Measurements from ENCODE around the gene ADAMTS3.

Gene ADAMTS3

DNA sequence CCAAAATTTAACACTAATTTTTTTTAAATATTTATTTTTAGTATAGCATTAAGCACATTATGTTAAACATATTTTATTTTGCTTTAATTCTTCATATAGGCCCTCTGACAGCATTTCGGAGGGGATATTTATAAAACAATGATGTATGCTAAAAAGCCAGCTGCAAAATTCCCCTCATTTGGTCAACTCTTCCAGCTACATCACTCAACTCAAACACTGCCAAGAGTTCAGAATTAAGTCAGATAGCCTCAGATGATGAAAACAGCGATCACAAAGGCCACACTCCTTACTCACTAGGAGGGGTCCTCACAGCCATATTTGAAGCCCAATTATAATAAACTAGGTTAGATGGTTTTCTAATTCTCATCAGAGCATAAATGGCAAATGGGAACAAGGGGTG is 146.6 kb downstream of the ADAMTS3 start:
- DNase-seq (ENCODE audit: extremely low read depth in 1 of 2, low read depth in 1 of 2) = no peak

DNA sequence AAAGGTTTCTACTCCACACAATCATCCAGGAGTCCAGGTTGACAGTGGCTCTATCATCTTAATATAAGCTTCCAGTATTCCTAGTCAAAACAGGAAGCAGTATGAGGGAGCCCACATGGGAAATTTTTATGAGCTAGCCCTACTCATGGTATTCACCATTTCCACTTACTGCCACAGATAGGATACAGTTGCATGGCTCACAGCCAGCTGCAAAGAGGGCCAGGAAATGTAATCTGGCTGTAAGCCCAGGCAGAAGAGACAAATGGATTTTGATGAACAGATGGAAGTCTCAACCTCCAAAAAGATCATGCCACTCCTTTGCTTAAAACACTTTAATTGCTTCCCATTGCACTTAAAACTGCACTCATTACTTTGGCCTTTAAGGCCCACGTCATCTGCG is 150.6 kb downstream of the ADAMTS3 start:
- no peak for DNase-seq (ENCODE audit: extremely low read depth in 1 of 2, low read depth in 1 of 2)

- no peak for DNase-seq (ENCODE audit: extremely low read depth in 1 of 2, low read depth in 1 of 2)
Measured at GRCh38 chr4:72410158-72410557, 158.9 kb downstream of the ADAMTS3 start.

DNA sequence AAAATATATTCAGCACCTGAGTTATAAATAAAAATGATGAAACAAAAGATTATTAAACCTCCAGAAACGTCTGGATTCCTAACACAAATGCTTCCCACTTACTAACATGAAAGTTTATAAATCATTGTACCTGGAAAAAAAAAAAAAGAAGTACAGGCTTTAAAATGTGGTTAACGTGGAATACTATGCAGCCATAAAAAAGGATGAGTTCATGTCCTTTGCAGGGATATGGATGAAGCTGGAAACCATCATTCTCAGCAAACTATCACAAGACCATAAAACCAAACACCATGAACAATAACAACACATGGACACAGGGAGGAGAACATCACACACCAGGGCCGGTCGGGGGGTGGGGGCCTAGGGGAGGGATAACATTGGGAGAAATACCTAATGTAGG is 160.5 kb downstream of the ADAMTS3 start:
- DNase-seq (ENCODE audit: extremely low read depth in 1 of 2, low read depth in 1 of 2) = no peak

- no peak for DNase-seq (ENCODE audit: extremely low read depth in 1 of 2, low read depth in 1 of 2)
Measured at GRCh38 chr4:72405417-72405816, 163.6 kb downstream of the ADAMTS3 start.

DNA sequence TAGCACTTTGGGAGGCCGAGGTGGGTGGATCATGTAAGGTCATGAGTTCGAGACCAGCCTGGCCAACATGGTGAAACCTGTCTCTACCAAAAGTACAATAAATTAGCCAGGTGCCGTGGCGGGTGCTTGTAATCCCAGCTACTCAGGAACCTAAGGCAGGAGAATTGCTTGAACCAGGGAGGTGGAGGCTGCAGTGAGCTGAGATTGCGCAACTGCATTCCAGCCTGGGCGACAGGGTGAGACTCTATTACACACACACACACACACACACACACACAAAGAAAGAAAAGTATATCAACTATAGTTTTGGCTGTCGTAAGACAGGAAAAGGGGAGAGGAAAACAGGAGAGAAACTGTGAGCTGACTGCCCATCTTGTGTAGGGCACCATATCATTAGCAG is 171.7 kb downstream of the ADAMTS3 start:
- no peak for DNase-seq (ENCODE audit: extremely low read depth in 1 of 2, low read depth in 1 of 2)

DNA sequence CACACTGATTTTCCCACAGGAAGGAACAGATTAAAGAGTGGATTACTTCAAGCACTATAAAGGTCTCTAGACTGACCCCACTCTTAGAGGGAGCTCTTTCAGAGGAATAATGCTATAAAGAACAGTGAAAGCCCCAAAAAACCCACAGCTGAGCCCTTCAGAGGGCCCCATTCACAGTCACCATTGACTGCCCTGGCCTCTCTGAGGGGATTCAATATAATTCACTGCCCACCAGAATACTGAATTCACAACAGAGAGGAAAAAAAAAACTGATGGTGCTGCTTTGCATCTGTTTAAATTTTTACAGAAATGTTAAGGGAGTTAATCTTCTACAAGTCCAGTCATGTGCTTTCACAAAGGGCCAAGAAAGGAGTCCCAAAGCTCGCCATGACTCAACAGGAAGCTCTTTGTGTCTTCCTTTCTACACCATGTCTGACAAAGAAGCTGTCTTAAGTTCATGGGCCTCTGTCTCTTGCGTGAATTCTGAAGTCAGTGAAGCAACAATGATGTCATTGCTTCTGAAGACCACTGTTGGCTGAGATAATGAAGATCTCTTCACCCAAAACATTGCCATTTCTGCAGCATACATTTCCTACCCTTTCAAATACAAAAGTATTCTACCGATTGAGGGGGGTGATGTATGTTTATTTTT is 174.9 kb downstream of the ADAMTS3 start:
- DNase-seq (ENCODE audit: extremely low read depth in 1 of 2, low read depth in 1 of 2) = no peak

DNA sequence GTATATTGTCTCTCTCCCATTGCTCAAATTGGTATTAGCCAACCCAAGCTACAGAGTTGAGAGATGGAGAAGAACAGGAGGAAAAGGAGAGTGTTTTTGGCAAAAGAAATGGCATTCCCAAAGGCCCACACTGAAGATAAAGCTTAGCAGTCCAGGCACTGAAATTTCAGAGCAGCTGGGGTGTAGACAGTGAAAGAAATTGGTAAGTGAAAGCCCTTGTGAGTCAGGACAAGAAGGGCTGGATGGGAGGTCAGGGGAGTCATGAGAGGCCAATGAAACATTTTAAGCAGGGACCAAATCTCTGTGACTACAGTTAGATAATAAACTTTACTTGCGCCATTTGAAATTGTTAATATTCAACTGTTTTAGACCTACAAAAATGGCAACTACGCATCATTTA is 177.7 kb downstream of the ADAMTS3 start:
- no peak for DNase-seq (ENCODE audit: extremely low read depth in 1 of 2, low read depth in 1 of 2)

DNA sequence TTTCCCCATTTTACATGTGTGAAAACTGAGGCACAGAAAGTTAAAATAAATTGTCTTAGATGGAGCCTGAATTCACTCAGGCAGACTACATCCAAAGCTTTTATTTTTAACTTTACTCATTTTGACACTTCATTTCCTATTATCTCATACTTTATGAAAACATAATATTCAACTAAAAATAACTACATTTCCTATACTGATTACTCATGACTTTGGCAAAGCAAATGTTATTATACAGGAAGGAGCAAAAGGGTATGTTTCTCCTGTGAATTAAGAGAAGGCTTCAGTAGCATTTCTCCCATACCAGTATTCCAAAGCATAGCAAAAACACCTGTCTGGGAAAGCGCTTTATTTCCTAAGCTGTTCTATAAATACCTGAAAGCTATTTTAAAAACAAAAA is 178.6 kb downstream of the ADAMTS3 start:
- no peak for DNase-seq (ENCODE audit: extremely low read depth in 1 of 2, low read depth in 1 of 2)

DNA sequence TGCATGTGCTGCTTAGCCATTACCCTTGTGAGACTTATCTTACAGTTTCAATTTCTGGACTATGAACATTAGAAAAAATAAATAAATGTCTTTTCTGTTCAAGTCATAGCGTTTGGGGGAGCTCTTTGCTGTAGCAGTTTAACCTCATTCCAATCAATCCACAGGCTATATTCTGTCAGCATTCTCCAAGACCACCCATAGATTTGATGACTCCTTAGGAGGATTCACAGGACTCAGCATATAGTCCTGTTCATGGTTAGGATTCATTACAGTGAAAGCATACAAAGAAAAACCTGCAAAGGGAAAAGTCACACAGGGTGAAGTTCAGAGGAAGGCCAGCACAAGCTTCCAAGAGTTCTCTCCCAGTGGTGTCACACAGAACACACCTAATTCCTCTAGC is 180.5 kb downstream of the ADAMTS3 start:
- DNase-seq (ENCODE audit: extremely low read depth in 1 of 2, low read depth in 1 of 2) = no peak

GRCh38 chr4:72387959-72388358 is 181.1 kb downstream of the ADAMTS3 start:
- no peak for DNase-seq (ENCODE audit: extremely low read depth in 1 of 2, low read depth in 1 of 2)

DNA sequence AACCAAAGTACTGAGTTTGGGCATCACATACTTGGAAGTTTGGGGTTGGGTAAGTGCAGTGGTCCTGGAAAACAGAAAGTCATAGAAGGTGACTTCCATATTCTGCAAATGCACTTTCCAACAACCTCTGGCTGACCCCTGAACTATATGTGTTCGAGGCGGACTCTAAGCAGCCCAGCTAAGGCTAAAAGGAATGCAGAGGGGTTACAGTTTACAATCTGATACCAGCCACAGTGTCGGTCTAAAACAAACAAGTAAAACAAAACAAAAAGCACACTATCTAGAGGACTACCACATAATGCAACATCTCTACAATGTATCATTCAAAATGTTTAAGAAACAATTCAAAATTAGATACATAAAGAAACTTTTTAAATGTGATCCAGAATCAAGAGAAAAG is 185.6 kb downstream of the ADAMTS3 start:
- DNase-seq (ENCODE audit: extremely low read depth in 1 of 2, low read depth in 1 of 2) = no peak

DNA sequence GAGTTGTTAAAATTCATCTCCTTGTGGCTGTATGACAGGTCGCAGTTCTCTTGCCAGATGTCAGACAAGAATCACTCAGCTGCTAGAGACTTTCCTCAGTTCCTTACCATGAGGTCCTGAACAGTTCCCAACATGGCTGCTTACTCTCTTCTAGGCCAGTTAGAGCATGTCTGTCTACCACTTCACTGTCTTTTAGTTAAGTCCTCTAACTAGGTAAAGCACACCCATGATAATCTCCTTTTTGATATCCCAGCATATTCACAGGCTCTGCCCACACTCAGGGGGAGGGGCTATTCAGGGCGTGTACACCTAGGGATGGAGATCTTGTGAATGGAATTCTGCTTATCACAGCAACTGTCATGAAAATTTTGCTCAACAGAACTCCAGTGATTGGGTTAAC is 190.1 kb downstream of the ADAMTS3 start:
- no peak for DNase-seq (ENCODE audit: extremely low read depth in 1 of 2, low read depth in 1 of 2)

DNA sequence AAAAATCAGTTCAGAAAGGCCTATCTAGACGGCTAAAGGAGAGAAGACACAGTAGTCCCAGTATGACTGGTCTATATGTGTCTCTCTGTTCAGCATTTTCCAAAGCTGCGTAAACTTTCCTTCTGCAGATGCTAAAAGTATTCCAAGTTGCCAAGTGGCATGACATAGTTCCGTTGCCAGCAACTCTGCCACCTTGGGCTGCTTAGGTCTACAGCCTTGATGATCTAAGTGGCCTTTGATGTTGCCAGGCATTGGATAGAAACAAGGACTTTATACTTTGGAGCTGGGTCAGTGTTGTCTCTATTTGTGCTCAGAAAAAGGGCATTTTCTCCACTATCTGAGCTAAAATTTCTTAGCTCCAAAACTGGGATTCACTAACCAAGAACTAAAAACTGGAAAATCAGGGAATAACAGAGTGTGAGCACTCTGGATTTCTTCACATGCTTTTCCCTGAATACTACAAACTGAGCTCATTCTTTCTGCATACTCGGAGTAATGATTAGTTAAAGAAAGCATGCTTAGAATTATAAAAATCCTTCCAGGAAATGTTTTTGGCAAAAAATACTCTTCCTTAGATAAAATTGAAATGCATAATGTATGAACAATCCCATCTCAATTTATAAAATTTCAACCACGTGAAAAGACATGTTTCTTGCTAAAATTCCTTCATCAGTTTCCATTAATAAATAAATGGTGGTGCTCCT is 191.4 kb downstream of the ADAMTS3 start:
- no peak for DNase-seq (ENCODE audit: extremely low read depth in 1 of 2, low read depth in 1 of 2)

DNA sequence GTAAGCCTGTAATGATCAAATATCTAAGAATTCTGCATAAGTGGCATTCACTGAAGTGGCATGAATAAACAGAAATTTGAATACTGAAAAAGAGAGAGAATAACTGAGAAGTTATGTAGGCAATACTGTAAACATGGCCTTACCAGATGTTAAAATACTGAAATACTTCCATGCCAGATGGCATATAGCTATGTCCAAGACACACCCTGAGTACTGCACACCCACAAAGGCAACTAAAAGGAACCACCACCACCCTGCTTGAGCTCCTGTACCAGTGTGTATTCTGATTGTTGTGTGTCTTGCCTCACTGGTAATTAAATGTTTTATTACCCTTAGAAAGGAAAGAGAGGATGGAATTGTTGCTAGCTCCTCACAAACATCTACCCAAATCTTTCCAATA is 192.1 kb downstream of the ADAMTS3 start:
- DNase-seq (ENCODE audit: extremely low read depth in 1 of 2, low read depth in 1 of 2) = no peak

DNA sequence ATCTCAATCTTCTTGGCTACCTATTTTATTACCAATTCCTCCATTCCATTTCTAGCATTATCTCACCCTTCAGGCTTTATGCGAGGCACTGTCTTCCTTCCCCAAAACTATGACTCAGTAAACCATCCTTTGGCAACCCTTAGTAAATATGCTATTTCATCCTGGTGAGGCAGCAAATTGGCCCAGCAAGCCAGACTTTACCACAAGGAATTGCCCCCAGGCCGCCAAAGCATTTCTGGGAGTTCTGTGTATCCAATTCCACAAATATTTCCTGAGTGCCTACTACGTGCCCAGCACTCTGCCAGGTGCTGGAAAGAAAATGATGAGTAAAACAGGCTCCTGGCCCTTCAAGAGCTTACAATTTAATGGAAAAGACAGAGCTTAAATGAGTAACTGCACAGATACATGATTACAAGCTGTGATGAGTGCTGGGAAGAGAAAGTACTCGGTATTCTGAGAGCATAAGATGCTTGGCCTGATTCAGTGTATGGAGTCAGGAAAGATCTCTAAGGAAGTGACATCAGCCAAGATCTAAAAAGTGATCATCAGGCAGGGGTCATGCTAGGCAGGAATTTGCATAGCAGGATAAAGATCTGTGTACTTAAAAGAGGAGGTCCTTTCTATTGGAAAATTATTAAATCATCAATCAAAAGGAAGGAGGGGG is 193.8 kb downstream of the ADAMTS3 start:
- no peak for DNase-seq (ENCODE audit: extremely low read depth in 1 of 2, low read depth in 1 of 2)

DNA sequence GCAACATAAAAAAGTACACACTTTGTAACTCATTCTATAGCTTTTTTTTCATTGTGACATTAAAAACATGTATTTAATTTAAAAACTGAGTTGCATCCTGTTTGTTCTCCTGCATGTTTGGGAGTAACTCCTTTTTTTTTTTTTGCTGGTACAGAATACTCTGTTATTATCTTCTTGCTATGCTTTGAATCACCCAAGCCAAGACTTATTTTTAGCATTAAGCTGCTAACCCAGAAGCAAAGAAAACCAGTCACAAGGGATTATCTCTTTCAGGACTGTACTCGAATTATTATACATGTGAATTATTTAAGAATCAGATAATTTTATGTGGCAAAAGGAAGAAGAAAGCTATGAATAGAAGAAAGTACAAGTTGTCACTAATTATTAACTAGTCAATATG is 194.9 kb downstream of the ADAMTS3 start:
- DNase-seq (ENCODE audit: extremely low read depth in 1 of 2, low read depth in 1 of 2) = no peak

- no peak for DNase-seq (ENCODE audit: extremely low read depth in 1 of 2, low read depth in 1 of 2)
Measured at GRCh38 chr4:72366601-72367000, 202.4 kb downstream of the ADAMTS3 start.

- no peak for DNase-seq (ENCODE audit: extremely low read depth in 1 of 2, low read depth in 1 of 2)
Measured at GRCh38 chr4:72365981-72366380, 203.0 kb downstream of the ADAMTS3 start.

DNA sequence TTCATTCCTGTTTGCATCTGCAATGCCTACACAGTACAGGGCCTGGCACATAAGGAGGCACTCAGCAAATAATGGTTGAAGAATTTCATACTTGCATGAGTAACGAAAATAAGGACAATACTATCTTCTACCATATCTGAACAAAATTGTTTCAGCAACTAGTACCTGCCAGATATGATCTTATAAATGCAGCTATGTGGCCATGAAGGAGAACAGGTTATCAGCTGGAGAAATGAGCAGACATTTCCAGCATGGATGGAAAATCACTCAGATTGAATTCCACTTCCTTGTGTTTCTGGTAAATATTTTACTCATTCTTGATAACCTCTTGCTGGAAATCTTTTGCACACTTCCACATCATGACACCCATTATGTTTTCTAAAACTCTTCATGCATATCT is 204.0 kb downstream of the ADAMTS3 start:
- no peak for DNase-seq (ENCODE audit: extremely low read depth in 1 of 2, low read depth in 1 of 2)

DNA sequence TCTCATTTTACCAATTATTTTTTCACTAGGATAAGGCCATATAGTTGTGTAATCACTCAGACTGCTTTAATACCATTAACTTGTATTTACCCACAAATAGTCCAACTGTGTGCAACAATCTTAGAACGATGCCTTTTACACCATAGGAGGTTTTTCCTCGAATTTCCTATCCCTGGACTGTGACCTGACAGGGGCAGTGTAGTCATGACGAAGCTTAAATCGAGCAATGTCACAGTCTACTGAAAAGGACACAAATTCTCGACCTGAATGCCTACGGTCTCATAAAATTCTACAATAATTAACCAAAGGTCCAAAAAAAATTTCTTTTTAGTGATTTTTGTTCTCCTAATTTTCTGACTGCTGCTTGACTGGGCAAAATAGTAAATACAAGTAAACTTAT is 208.9 kb downstream of the ADAMTS3 start:
- DNase-seq (ENCODE audit: extremely low read depth in 1 of 2, low read depth in 1 of 2) = no peak

DNA sequence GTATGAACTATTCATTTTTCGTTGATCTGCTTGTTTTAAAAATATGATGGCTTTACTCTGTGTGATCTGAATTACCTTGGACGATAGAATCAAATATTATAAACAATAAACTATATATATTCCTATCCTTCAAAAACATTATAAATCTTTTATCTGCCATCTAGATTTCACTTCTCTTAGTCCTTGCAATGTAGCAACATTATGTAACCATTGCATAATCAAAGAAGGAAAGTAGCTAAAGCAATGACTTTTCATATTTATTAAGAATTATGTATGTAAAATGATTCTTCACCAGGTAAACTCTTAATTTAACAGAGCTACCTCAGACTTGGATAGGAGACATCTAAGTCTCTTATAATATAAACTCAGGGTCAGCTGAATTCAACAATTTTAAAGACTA is 210.5 kb downstream of the ADAMTS3 start:
- no peak for DNase-seq (ENCODE audit: extremely low read depth in 1 of 2, low read depth in 1 of 2)
